GM19099 (cell line): ENCODE measurements around the gene CLCF1.

ENCODE experiments used
- POLR2A ChIP-seq: IDR thresholded peaks from 3 replicates; pipeline ENCODE4 v1.6.1; 2011; ENCODE audit warnings: low read depth; ENCODE audit not compliant: insufficient read length; ENCODE audit errors: extremely low read depth

The CLCF1 gene

GRCh38 chr11:67398661-67399563 lies 25.5 kb upstream of the CLCF1 start:
- TF ChIP-seq POLR2A = no peak

GRCh38 chr11:67397986-67398660 lies 24.7 kb upstream of the CLCF1 start:
- TF ChIP-seq POLR2A = no peak

GRCh38 chr11:67397536-67397935 lies 24.1 kb upstream of the CLCF1 start:
- no peak for TF ChIP-seq POLR2A

- no peak for TF ChIP-seq POLR2A
Measured at GRCh38 chr11:67396587-67397389, 23.4 kb upstream of the CLCF1 start.

GRCh38 chr11:67396259-67396581 lies 22.8 kb upstream of the CLCF1 start:
- TF ChIP-seq POLR2A = no peak

- no peak for TF ChIP-seq POLR2A
Measured at GRCh38 chr11:67395555-67396258, 22.3 kb upstream of the CLCF1 start.

GRCh38 chr11:67393990-67394389 lies 20.6 kb upstream of the CLCF1 start:
- no peak for TF ChIP-seq POLR2A

- TF ChIP-seq POLR2A = no peak
Measured at GRCh38 chr11:67393437-67393836, 20.0 kb upstream of the CLCF1 start.

GRCh38 chr11:67392183-67392715 lies 18.9 kb upstream of the CLCF1 start:
- TF ChIP-seq POLR2A = no peak

- peak; percentile 75 for TF ChIP-seq POLR2A
Measured at GRCh38 chr11:67391304-67392182, 18.1 kb upstream of the CLCF1 start, which contains the start of gene RAD9A. TSS of gene RAD9A (plus strand) at chr11:67391986. CDS start at chr11:67392045, 59 bp downstream.

GRCh38 chr11:67390947-67391303 lies 17.5 kb upstream of the CLCF1 start:
- no peak for TF ChIP-seq POLR2A

- no peak for TF ChIP-seq POLR2A
Measured at GRCh38 chr11:67389477-67389876, 16.1 kb upstream of the CLCF1 start.

- no peak for TF ChIP-seq POLR2A
Measured at GRCh38 chr11:67387518-67387917, 14.1 kb upstream of the CLCF1 start.

- TF ChIP-seq POLR2A = no peak
Measured at GRCh38 chr11:67387069-67387468, 13.7 kb upstream of the CLCF1 start.
